Adipocyte (in vitro differentiated cells): ENCODE data around the gene TTN.
"Not testable (repeated sequence)": the region's sequence is repeated elsewhere in the genome, so short reads cannot be mapped to it uniquely, and the experiment has no call there.

Experiments used
- DNase-seq: peaks from one replicate; pipeline ENCODE4 v3.0.0-alpha.2; 2015; ENCODE audit warnings: low read depth
- H3K27me3 ChIP-seq: replicated peaks from 2 replicates; pipeline ENCODE4 v1.7.0; 2013; ENCODE audit warnings: mild to moderate bottlenecking, low read length, moderate library complexity; ENCODE audit not compliant: control insufficient read depth, insufficient read depth
- H3K36me3 ChIP-seq: 2 replicates; pipeline ENCODE4 v1.7.0; 2013; ENCODE audit warnings: low read length, mild to moderate bottlenecking, moderate library complexity; ENCODE audit not compliant: control insufficient read depth, insufficient read depth, severe bottlenecking
- H3K4me1 ChIP-seq: 2 replicates; pipeline ENCODE4 v1.7.0; 2013; ENCODE audit warnings: mild to moderate bottlenecking, low read length, moderate library complexity; ENCODE audit not compliant: control insufficient read depth, insufficient read depth
- H3K4me3 ChIP-seq: 2 replicates; pipeline ENCODE4 v1.7.0; 2013; ENCODE audit warnings: mild to moderate bottlenecking, low read length, moderate library complexity
- H3K9ac ChIP-seq: 2 replicates; pipeline ENCODE4 v1.7.0; 2013; ENCODE audit warnings: mild to moderate bottlenecking, low read length, moderate library complexity
- H3K9me3 ChIP-seq: 2 replicates; pipeline ENCODE4 v1.7.0; 2013; ENCODE audit warnings: mild to moderate bottlenecking, low read length, moderate library complexity; ENCODE audit not compliant: control insufficient read depth

The TTN gene

DNA sequence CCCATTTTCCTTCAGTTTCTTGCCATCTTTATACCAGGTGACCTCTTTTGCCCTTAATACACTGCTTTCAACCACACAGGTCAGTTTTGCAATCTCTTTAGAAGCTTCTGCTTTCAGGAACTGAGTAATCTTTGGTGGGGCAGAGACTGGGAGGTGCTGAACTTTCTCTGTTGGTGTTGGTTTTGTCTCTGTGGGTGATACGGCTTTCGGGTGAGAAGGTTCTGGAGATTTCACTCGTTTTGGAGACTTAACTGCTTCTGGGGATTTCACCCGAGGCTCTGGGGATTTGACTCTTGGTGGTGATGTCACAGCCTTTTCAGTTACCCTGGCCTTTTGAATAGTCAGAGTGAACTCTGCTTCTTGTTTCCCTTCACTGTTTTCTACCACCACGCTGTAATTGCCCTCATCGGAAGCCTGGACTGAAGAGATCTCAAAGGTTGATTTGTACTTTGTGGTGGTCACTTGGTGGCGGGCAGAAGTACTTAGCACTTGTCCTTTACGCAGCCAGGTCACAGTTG lies 276.5 kb downstream of the TTN start:
- no peak for DNase-seq
- Histone ChIP-seq H3K4me1 (peaks cover 9% of the 10 kb centered on the region), H3K9me3 (no peaks in the 10 kb centered on the region), H3K27me3 (no peaks in the 10 kb centered on the region), H3K4me3 (no peak overlapping the region), H3K9ac (no peak overlapping the region), H3K36me3 (peaks cover 21% of the 10 kb centered on the region)

DNA sequence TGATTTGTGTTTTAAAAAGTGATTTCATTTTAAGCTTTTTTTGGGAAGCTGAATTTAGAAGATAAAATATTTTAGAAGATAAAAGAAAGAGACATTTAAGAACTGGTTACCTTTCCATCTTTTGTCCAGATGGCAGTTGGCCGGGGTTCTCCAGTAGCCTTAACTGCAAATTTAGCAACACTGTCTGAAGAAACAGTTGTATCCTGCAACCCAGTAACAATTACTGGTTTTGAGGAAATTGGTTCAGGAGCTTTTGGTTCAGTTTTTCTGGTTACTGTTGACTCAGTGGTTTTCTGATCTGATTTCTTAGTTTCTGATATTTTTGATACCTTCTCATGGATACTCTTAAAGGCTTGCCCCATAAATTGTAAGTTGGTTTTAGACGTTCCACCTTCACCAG lies 277.1 kb downstream of the TTN start:
- Histone ChIP-seq H3K27me3 (no peaks in the 10 kb centered on the region), H3K4me1 (peaks cover 9% of the 10 kb centered on the region), H3K36me3 (peaks cover 21% of the 10 kb centered on the region), H3K4me3 (no peak overlapping the region), H3K9ac (no peak overlapping the region), H3K9me3 (no peaks in the 10 kb centered on the region)
- DNase-seq = no peak

DNA sequence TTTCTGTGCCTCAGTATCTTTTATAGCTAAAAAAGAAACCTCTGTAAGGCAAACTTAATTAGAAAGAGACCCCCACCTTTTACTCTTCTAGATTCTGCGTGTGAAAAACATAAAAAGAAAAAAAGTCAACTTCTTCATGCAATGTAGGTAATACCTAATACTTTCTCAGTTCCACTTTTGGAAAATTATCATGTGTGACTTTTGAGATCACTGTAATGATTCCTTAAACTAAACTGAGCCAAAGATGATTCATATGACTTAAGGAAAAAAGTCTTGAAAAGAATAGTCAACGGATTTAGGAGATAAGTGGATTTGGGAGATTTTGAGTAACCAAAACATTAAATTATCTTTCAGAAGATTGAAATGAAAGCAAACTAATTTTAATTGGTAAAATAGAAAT lies 278.0 kb downstream of the TTN start:
- Histone ChIP-seq H3K4me1 (peaks cover 13% of the 10 kb centered on the region), H3K27me3 (no peaks in the 10 kb centered on the region), H3K36me3 (peaks cover 21% of the 10 kb centered on the region), H3K9ac (no peak overlapping the region), H3K4me3 (no peak overlapping the region), H3K9me3 (no peaks in the 10 kb centered on the region)
- no peak for DNase-seq

DNA sequence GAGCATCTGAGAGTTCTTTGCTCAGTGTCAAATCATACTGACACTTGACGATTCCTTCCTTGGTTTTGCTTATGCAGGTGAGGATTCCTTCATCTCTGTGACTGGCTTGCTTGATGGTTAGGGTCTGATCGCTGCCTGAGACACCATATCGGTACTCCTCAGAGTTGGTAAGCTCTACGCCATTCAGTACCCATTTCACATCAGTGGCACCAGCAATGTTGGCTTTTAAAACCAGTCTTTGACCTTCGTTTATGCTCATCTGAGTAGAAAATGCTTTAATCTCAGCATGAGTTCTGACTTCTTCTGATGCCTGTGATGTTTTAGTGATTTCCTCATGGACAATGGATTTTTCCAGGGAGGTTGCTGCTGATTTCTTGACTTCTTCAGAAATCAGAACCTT lies 278.6 kb downstream of the TTN start:
- H3K4me3 ChIP-seq = no peak overlapping the region
- peaks cover 21% of the 10 kb centered on the region for H3K36me3 ChIP-seq
- H3K4me1 ChIP-seq = peaks cover 13% of the 10 kb centered on the region
- no peaks in the 10 kb centered on the region for H3K27me3 ChIP-seq
- H3K9me3 ChIP-seq = no peaks in the 10 kb centered on the region
- H3K9ac ChIP-seq = no peak overlapping the region
- DNase-seq = no peak

DNA sequence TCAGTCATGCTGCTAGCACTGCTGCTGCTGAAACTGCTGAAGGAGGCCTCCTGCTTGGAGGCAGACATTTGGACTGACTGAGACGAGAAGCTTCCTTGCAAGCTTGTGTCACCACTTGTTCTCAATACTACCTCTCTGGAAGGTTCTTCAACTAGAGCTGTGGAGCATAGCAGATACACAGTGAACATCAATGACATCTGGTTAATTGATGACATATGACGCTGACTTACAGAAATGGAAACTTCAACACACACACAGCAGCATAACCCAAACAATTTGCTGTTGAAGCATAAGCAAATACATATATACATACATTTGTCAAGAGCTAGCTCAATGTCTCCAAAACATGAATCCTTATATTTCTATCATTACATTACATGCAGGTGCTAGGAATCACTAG lies 279.6 kb downstream of the TTN start:
- peaks cover 11% of the 10 kb centered on the region for H3K36me3 ChIP-seq
- DNase-seq = no peak
- peaks cover 13% of the 10 kb centered on the region for H3K4me1 ChIP-seq
- H3K27me3 ChIP-seq = no peaks in the 10 kb centered on the region
- no peak overlapping the region for H3K4me3 ChIP-seq
- H3K9ac ChIP-seq = no peak overlapping the region
- H3K9me3 ChIP-seq = no peaks in the 10 kb centered on the region

DNA sequence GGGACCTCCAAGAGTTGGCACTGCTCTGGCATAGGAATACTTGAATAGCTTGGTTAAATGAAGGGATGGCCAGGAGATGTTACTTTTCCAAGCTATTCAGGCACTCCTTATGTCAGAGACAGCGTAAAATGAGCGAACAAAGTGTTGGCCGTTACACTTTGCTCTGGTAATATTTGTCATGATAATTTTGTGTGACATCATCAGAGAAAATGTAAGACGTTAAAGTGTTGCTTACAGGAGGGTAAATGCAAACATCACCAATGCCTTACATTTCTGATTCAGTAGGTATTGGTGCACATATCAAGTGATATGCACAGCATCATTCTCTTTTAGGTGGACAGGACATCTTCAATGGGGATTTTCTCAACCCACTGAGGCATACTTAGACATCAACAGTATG lies 281.0 kb downstream of the TTN start:
- DNase-seq = no peak
- no peaks in the 10 kb centered on the region for H3K36me3 ChIP-seq
- no peaks in the 10 kb centered on the region for H3K27me3 ChIP-seq
- no peak overlapping the region for H3K4me3 ChIP-seq
- no peaks in the 10 kb centered on the region for H3K9me3 ChIP-seq
- H3K4me1 ChIP-seq = peaks cover 13% of the 10 kb centered on the region
- no peak overlapping the region for H3K9ac ChIP-seq

DNA sequence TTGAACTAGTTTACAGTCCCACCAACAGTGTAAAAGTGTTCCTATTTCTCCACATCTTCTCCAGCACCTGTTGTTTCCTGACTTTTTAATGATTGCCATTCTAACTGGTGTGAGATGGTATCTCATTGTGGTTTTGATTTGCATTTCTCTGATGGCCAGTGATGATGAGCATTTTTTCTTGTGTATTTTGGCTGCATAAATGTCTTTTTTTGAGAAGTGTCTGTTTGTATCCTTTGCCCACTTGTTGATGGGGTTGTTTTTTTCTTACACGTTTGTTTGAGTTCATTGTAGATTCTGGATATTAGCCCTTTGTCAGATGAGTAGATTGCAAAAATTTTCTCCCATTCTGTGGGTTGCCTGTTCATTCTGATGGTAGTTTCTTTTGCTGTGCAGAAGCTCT lies 281.8 kb downstream of the TTN start:
- H3K9me3 ChIP-seq, H3K4me3 ChIP-seq, H3K9ac ChIP-seq, H3K27me3 ChIP-seq, H3K4me1 ChIP-seq, DNase-seq, H3K36me3 ChIP-seq: not testable (repeated sequence)

DNA sequence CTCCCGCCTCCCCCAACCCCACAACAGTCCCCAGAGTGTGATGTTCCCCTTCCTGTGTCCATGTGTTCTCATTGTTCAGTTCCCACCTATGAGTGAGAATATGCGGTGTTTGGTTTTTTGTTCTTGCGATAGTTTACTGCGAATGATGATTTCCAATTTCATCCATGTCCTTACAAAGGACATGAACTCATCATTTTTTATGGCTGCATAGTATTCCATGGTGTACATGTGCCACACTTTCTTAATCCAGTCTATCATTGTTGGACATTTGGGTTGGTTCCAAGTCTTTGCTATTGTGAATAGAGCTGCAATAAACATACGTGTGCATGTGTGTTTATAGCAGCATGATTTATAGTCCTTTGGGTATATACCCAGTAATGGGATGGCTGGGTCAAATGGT lies 282.2 kb downstream of the TTN start:
- not testable (repeated sequence) for H3K27me3 ChIP-seq, H3K4me1 ChIP-seq, H3K9me3 ChIP-seq, H3K36me3 ChIP-seq, DNase-seq, H3K9ac ChIP-seq, H3K4me3 ChIP-seq

DNA sequence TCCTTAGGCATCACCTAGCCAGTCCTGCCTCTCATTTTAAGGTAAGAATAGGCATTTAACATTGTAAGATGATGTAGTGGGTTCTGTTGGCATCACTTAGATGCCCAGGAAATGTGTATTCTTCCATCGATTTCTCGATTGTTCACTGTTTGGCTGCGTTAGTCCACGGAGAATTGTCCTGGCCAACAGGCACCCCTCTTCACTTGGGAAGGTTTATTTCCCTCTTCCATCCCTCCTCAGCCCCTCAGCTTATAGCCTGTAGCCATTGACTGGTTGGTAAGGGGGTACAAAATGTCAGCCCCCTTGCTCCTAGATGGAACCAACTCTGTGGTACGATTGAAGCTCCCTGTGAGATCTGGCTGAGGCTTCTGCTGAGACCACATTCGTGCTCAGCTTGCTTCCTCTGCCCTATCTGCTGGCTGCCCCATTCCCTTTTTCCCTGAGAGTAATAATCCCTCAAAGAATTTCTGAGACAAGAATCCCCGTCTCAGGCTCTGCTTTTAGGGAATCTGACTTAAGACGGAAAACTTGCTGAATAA lies 283.6 kb downstream of the TTN start:
- H3K9ac ChIP-seq = peak overlapping the region; percentile 94
- peaks cover 5% of the 10 kb centered on the region for H3K36me3 ChIP-seq
- H3K27me3 ChIP-seq = no peaks in the 10 kb centered on the region
- H3K9me3 ChIP-seq = no peaks in the 10 kb centered on the region
- peak; percentile 14 for DNase-seq
- H3K4me3 ChIP-seq = peak overlapping the region; percentile 96
- H3K4me1 ChIP-seq = peaks cover 4% of the 10 kb centered on the region

DNA sequence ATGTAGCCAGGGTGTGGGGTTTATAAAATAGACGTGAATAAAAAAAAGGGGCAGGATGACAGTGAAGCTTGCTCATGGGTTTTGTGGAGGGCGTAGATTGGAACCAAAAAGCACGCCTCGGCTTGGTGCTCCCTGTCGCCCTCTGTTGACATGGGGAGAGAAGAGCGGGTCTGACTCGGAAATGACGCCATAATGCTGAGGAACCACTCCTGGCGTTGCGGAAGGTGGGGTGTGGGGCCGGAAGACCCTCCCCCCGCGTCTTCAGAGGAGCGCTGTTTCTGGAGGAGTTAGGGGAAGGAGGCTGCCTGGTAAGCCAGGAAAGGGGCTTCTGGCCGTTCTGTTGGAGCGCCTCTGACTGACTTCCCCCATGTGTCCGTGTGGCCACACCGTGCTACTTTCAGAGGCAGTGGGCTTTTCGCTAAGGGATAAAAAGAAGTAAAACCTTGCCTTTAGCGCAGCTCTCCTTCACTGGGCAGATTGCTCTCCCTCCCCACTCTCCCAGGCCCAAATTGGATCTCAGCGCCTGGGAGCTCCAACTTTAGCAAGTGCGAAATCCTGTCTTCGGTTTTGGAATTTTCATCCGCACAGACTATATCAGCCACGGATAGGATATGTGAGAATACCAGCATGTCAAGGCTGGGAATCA lies 284.1 kb downstream of the TTN start:
- no peaks in the 10 kb centered on the region for H3K9me3 ChIP-seq
- H3K9ac ChIP-seq = peak overlapping the region; percentile 94
- H3K4me1 ChIP-seq = peaks cover 4% of the 10 kb centered on the region
- peak; percentile 93 for DNase-seq
- no peaks in the 10 kb centered on the region for H3K27me3 ChIP-seq
- H3K4me3 ChIP-seq = peak overlapping the region; percentile 96
- H3K36me3 ChIP-seq = peaks cover 5% of the 10 kb centered on the region

DNA sequence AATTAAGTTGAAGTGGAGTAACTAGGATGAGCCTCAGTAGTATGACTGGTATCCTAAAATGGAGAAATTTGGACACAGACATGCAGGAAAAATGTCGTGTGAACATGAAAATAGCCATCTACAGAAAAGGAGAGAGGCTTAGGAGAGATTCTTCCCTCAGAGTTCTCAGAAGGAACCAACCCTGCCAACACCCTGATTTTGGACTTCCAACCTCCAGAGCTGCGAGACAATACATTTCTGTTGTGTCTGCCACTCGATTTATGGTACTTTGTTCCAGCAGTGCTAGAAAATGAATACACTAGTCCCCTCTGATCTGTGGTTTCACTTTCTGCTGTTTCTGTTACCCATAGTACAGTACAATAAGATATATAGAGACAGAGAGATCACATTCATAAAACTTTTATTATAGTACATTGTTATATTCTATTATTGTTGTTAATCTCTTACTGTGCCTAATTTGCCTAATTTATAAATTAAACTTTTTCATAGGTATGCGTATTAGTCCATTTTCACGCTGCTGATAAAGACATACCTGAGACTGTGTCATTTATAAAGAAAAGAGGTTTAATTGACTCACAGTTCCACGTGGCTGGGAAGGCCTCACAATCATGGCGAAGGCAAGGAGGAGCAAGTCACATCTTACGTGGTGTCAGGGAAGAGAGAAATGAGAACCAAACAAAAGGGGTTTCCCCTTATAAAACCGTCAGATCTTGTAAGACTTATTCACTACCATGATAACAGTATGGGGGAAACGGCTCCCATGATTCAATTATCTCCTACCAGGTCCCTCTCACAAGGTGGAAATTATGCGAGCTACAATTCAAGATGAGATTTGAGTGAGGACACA lies 285.7 kb downstream of the TTN start:
- Histone ChIP-seq H3K9ac (no peak overlapping the region), H3K27me3 (no peaks in the 10 kb centered on the region), H3K4me1 (peaks cover 4% of the 10 kb centered on the region), H3K9me3 (no peaks in the 10 kb centered on the region), H3K36me3 (peaks cover 9% of the 10 kb centered on the region), H3K4me3 (no peak overlapping the region)
- no peak for DNase-seq
